ENCODE results near the gene RCVRN. TPM values are rescaled to one million over a fixed set of nuclear protein-coding genes. Genes with fewer than 3 reads are reported as not detected.

The RCVRN gene
- total RNA-seq, 1 donor from 2014 or later, result 0.38 TPM

GRCh38 chr17:9912121-9913099, 7.3 kb upstream of the RCVRN start:
- H3K27ac Mint-ChIP-seq, result no peak overlapping the region
- no peak for TF ChIP-seq CTCF (IDR thresholded peaks at IDR 0.05)
- intact Hi-C loops (cut with micrococcal nuclease), result no loop called here
- H3K9me3 Mint-ChIP-seq, result no peaks in the 10 kb centered on the region
- H3K4me1 Mint-ChIP-seq, result no peaks in the 10 kb centered on the region
- DNase-seq (no peak), ATAC-seq (ENCODE audit: low read depth) (no peak)
- H3K36me3 Mint-ChIP-seq (ENCODE audit: low read depth), result peaks cover 7% of the 10 kb centered on the region
- POLR2A ChIA-PET, result no interaction called here
- no peak overlapping the region for H3K4me3 Mint-ChIP-seq
- no peaks in the 10 kb centered on the region for H3K27me3 Mint-ChIP-seq
- CTCF ChIA-PET, result interaction anchor here (1.0 kb wide), 1 partner anchor 12 kb away, joined by 3 read pairs; no protein-coding TSS in a partner anchor

GRCh38 chr17:9911089-9911488, 6.0 kb upstream of the RCVRN start:
- H3K27ac Mint-ChIP-seq, result no peak overlapping the region
- H3K27me3 Mint-ChIP-seq, result no peaks in the 10 kb centered on the region
- DNase-seq, result no peak
- no peak for TF ChIP-seq CTCF (IDR thresholded peaks at IDR 0.05)
- no peak overlapping the region for H3K4me3 Mint-ChIP-seq
- no peaks in the 10 kb centered on the region for H3K4me1 Mint-ChIP-seq
- CTCF ChIA-PET, result no interaction called here
- peaks cover 4% of the 10 kb centered on the region for H3K36me3 Mint-ChIP-seq (ENCODE audit: low read depth)
- intact Hi-C loops (cut with micrococcal nuclease), result no loop called here
- H3K9me3 Mint-ChIP-seq, result no peaks in the 10 kb centered on the region
- no peak for ATAC-seq (ENCODE audit: low read depth)
- POLR2A ChIA-PET, result no interaction called here

- Mint-ChIP-seq H3K27ac (no peak overlapping the region), H3K27me3 (no peaks in the 10 kb centered on the region), H3K4me3 (no peak overlapping the region), H3K4me1 (no peaks in the 10 kb centered on the region), H3K36me3 (ENCODE audit: low read depth) (no peaks in the 10 kb centered on the region), H3K9me3 (no peaks in the 10 kb centered on the region)
- ChIA-PET CTCF (no interaction called here), POLR2A (no interaction called here)
- no peak for TF ChIP-seq CTCF (IDR thresholded peaks at IDR 0.05)
- no peak for ATAC-seq (ENCODE audit: low read depth)
- intact Hi-C loops (cut with micrococcal nuclease), result no loop called here
- no peak for DNase-seq
These were observed 3.6 kb upstream of the RCVRN start for GRCh38 chr17:9908649-9909042.

- DNase-seq (no peak), ATAC-seq (ENCODE audit: low read depth) (no peak)
- H3K9me3 Mint-ChIP-seq, result no peaks in the 10 kb centered on the region
- H3K4me3 Mint-ChIP-seq, result no peak overlapping the region
- H3K36me3 Mint-ChIP-seq (ENCODE audit: low read depth), result no peaks in the 10 kb centered on the region
- ChIA-PET CTCF (no interaction called here), POLR2A (no interaction called here)
- TF ChIP-seq CTCF (IDR thresholded peaks at IDR 0.05), result no peak
- H3K27me3 Mint-ChIP-seq, result peaks cover 4% of the 10 kb centered on the region
- no peaks in the 10 kb centered on the region for H3K4me1 Mint-ChIP-seq
- intact Hi-C loops (cut with micrococcal nuclease), result no loop called here
- no peak overlapping the region for H3K27ac Mint-ChIP-seq
These were observed 3.0 kb upstream of the RCVRN start for GRCh38 chr17:9907883-9908648.

GRCh38 chr17:9907131-9907530, 2.1 kb upstream of the RCVRN start:
- Mint-ChIP-seq H3K4me3 (no peak overlapping the region), H3K36me3 (ENCODE audit: low read depth) (no peaks in the 10 kb centered on the region), H3K4me1 (no peaks in the 10 kb centered on the region), H3K27ac (no peak overlapping the region), H3K9me3 (no peaks in the 10 kb centered on the region), H3K27me3 (peaks cover 5% of the 10 kb centered on the region)
- DNase-seq (no peak), ATAC-seq (ENCODE audit: low read depth) (no peak)
- intact Hi-C loops (cut with micrococcal nuclease), result no loop called here
- POLR2A ChIA-PET, result no interaction called here
- no peak for TF ChIP-seq CTCF (IDR thresholded peaks at IDR 0.05)
- CTCF ChIA-PET, result no interaction called here

All from activated B cell treated with CpG ODN at 0.5 μM for 24 hours (primary cell).